ENCODE data around the gene PIK3R2.
A peak's percentile ranks its signal among the peaks of the same experiment; 100 is the strongest.
"Not testable (repeated sequence)": the region's sequence is repeated elsewhere in the genome, so short reads cannot be mapped to it uniquely, and the experiment has no call there.

Gene PIK3R2

GRCh38 chr19:18155095-18156087, 2.4 kb downstream of the PIK3R2 start:
- DNase-seq (ENCODE audit: low read depth in 3 of 3) = no peak

- no peak for DNase-seq (ENCODE audit: low read depth in 3 of 3)
Measured at GRCh38 chr19:18156268-18156667, 3.3 kb downstream of the PIK3R2 start.

- DNase-seq (ENCODE audit: low read depth in 3 of 3) = no peak
Measured at GRCh38 chr19:18156841-18157464, 4.0 kb downstream of the PIK3R2 start.

GRCh38 chr19:18157465-18158063, 4.6 kb downstream of the PIK3R2 start:
- no peak for DNase-seq (ENCODE audit: low read depth in 3 of 3)

GRCh38 chr19:18158467-18158866, 5.5 kb downstream of the PIK3R2 start:
- DNase-seq (ENCODE audit: low read depth in 3 of 3) = no peak

GRCh38 chr19:18159059-18159616, 6.2 kb downstream of the PIK3R2 start:
- not testable (repeated sequence) for DNase-seq (ENCODE audit: low read depth in 3 of 3)

- DNase-seq (ENCODE audit: low read depth in 3 of 3) = no peak
Measured at GRCh38 chr19:18159810-18160209, 6.8 kb downstream of the PIK3R2 start.

- no peak for DNase-seq (ENCODE audit: low read depth in 3 of 3)
Measured at GRCh38 chr19:18160493-18160970, 7.6 kb downstream of the PIK3R2 start.

GRCh38 chr19:18160971-18161635, 8.1 kb downstream of the PIK3R2 start:
- DNase-seq (ENCODE audit: low read depth in 3 of 3) = peak; percentile 62 to 73 (median 69)

- no peak for DNase-seq (ENCODE audit: low read depth in 3 of 3)
Measured at GRCh38 chr19:18161636-18162002, 8.7 kb downstream of the PIK3R2 start.

GRCh38 chr19:18164072-18164471, 11.1 kb downstream of the PIK3R2 start:
- DNase-seq (ENCODE audit: low read depth in 3 of 3) = no peak

GRCh38 chr19:18165794-18166544, 13.0 kb downstream of the PIK3R2 start:
- no peak for DNase-seq (ENCODE audit: low read depth in 3 of 3)

- no peak for DNase-seq (ENCODE audit: low read depth in 3 of 3)
Measured at GRCh38 chr19:18167011-18167410, 14.0 kb downstream of the PIK3R2 start.

- peak in 2 of 3 experiments; percentile 26 to 37 for DNase-seq (ENCODE audit: low read depth in 3 of 3)
Measured at GRCh38 chr19:18167975-18168645, 15.1 kb downstream of the PIK3R2 start.

GRCh38 chr19:18168673-18169381, 15.9 kb downstream of the PIK3R2 start:
- DNase-seq (ENCODE audit: low read depth in 3 of 3) = no peak

- no peak for DNase-seq (ENCODE audit: low read depth in 3 of 3)
Measured at GRCh38 chr19:18170714-18171255, 17.8 kb downstream of the PIK3R2 start.

- DNase-seq (ENCODE audit: low read depth in 3 of 3) = no peak
Measured at GRCh38 chr19:18171605-18172327, 18.8 kb downstream of the PIK3R2 start.

GRCh38 chr19:18172331-18173053, 19.5 kb downstream of the PIK3R2 start:
- no peak for DNase-seq (ENCODE audit: low read depth in 3 of 3)
